ENCODE results near the gene ALPP. TPM values are rescaled to one million over a fixed set of nuclear protein-coding genes. Genes with fewer than 3 reads are reported as not detected.

Gene ALPP
- total and polyA plus RNA-seq, 4 experiments from 2014 or later: not detected

DNA sequence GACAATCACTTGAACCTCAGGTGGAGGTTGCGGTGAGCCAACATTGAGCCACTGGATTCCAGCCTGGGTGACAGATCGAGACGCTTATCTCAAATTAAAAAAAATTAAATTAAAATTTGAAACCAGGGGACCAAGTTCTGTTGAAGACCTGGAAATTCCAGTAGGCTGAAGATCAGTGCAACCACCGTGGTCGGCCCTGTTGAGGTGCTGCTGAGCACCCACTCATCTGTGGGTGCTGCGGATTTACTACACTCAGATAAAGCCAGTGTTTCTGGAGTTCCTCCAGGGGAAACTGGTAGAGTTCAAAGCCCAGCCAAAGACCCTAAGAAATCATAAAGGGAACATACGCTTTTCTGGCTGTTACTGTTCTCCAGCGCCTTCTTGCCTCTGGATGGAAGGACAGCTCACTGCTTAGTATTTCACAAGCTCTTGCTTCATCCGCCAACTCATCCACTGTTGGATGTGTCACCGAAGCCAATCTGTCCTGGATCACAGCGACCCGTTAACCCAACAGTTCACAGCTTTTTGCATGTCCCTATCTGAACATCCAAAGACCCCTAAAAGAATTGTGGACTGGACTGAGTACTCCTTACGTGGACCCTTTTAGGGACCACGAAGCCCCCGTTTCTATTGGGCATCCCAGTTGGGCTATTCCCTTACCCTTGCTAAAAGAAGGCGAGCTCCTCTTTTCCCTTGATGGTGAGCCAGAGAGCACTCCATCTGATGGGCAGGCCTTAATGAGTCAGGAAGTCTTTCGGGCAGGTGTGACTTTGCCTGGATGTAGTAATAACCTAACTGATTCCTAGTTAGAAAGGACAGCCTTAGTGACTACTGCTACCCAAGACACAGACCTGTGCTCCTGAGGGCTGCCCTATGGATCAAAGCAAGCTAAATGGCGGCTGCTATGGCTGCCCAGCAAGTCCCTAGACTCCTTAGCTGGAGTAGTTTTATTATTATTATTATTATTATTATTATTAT is 6.0 kb upstream of the ALPP start:
- H3K9me3 ChIP-seq (ENCODE audit: control insufficient read depth in 1 of 2, low read length in 2 of 2): no peaks in the 10 kb centered on the region
- Mint-ChIP-seq H3K9me3 (no peaks in the 10 kb centered on the region), H3K27me3 (no peaks in the 10 kb centered on the region), H3K36me3 (no peaks in the 10 kb centered on the region), H3K4me1 (no peaks in the 10 kb centered on the region), H3K4me3 (no peak overlapping the region), H3K27ac (no peak overlapping the region)
- H3K4me1 ChIP-seq (ENCODE audit: insufficient read depth, low read length): no peaks in the 10 kb centered on the region
- H3K36me3 ChIP-seq (ENCODE audit: insufficient read depth, low read length): no peaks in the 10 kb centered on the region
- no peaks in the 10 kb centered on the region for H3K27me3 ChIP-seq (ENCODE audit: insufficient read depth, low read length)
- ChIA-PET CTCF (ENCODE audit: partially characterized antibody) (no interaction called here), POLR2A (ENCODE audit: partially characterized antibody) (no interaction called here)
- intact Hi-C loops (cut with micrococcal nuclease): no loop called here
- no peak overlapping the region for H3K4me3 ChIP-seq (ENCODE audit: low read length in 2 of 2)
- H3K27ac ChIP-seq (ENCODE audit: low read depth, low read length): no peak overlapping the region
- no peak for DNase-seq

DNA sequence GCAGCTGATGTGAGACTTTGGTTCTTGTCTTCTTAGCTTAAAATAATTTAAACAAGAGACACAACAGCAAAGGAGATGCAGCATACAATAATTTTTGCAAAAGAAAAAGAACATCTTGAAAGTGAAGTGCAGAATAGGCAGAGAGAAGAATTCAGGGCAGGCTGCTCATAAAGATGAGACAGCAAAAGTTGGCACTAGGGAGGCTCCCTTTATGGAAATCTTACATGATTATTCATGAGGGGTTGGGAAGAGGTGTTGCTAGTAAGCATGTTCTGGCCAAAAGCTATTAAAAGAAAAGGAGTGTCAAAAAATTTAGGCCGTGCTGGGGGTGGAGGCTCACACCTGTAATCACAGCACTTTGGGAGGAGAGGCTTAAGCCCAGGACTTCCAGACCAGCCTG is 4.2 kb upstream of the ALPP start:
- H3K9me3 Mint-ChIP-seq: no peaks in the 10 kb centered on the region

DNA sequence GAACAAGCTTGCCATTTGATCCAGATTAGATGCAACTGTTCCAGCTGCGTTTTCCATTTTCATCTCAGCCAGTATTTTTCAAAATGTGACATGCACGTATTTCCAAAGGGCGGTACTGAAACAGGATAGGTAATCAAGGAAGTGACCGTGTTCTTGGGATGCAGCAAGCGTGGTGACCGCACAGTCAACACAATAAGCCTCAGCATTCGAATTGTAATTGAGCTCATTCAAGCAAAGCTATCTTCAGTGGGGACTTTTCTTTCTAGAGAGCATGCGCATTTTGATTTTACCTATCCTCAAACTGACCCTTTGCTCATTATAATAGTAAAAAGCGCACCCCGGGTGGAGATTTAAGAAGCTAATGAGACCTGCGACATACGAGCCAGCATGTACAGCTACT is 3.4 kb upstream of the ALPP start:
- no peak overlapping the region for H3K4me3 Mint-ChIP-seq
- intact Hi-C loops (cut with micrococcal nuclease): no loop called here
- Histone ChIP-seq H3K4me1 (ENCODE audit: insufficient read depth, low read length) (no peaks in the 10 kb centered on the region), H3K36me3 (ENCODE audit: insufficient read depth, low read length) (no peaks in the 10 kb centered on the region), H3K9me3 (ENCODE audit: control insufficient read depth in 1 of 2, low read length in 2 of 2) (no peaks in the 10 kb centered on the region), H3K4me3 (ENCODE audit: low read length in 2 of 2) (no peak overlapping the region), H3K27ac (ENCODE audit: low read depth, low read length) (no peak overlapping the region), H3K27me3 (ENCODE audit: insufficient read depth, low read length) (no peaks in the 10 kb centered on the region)
- H3K4me1 Mint-ChIP-seq: no peaks in the 10 kb centered on the region
- no peaks in the 10 kb centered on the region for H3K9me3 Mint-ChIP-seq
- H3K36me3 Mint-ChIP-seq: no peaks in the 10 kb centered on the region
- no peak for DNase-seq
- H3K27ac Mint-ChIP-seq: no peak overlapping the region
- POLR2A ChIA-PET (ENCODE audit: partially characterized antibody): no interaction called here
- CTCF ChIA-PET (ENCODE audit: partially characterized antibody): no interaction called here
- no peaks in the 10 kb centered on the region for H3K27me3 Mint-ChIP-seq

More for the DNA sequence above, 4.2 kb upstream of the ALPP start:
- Histone ChIP-seq H3K9me3 (ENCODE audit: control insufficient read depth in 1 of 2, low read length in 2 of 2) (no peaks in the 10 kb centered on the region), H3K4me1 (ENCODE audit: insufficient read depth, low read length) (no peaks in the 10 kb centered on the region), H3K27me3 (ENCODE audit: insufficient read depth, low read length) (no peaks in the 10 kb centered on the region), H3K27ac (ENCODE audit: low read depth, low read length) (no peak overlapping the region), H3K36me3 (ENCODE audit: insufficient read depth, low read length) (no peaks in the 10 kb centered on the region), H3K4me3 (ENCODE audit: low read length in 2 of 2) (no peak overlapping the region)
- Mint-ChIP-seq H3K4me3 (no peak overlapping the region), H3K4me1 (no peaks in the 10 kb centered on the region), H3K27ac (no peak overlapping the region), H3K36me3 (no peaks in the 10 kb centered on the region), H3K27me3 (no peaks in the 10 kb centered on the region)
- no peak for DNase-seq
- ChIA-PET POLR2A (ENCODE audit: partially characterized antibody) (no interaction called here), CTCF (ENCODE audit: partially characterized antibody) (no interaction called here)
- intact Hi-C loops (cut with micrococcal nuclease): no loop called here

DNA sequence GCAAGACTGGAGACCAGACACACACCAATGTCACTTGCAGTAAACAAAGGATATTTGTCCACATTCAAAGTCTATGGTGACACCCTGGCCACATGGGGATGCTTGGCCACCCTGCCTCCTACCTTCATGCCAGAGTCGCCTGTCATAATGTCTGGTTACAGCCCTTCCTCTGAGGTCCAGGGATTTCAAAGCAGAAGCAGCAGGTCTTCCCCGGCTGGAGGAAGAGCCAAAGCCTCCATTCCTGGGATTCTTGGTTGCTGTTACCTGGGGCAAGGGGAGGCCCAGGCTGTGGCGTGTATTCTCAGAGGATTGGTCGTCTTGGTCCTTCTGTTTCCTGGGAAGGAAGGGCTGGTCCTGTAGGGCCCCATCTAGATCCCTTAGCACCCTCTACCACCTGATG is 2.3 kb upstream of the ALPP start:
- Mint-ChIP-seq H3K9me3 (no peaks in the 10 kb centered on the region), H3K27me3 (no peaks in the 10 kb centered on the region), H3K27ac (no peak overlapping the region), H3K36me3 (no peaks in the 10 kb centered on the region), H3K4me3 (no peak overlapping the region), H3K4me1 (no peaks in the 10 kb centered on the region)
- H3K27ac ChIP-seq (ENCODE audit: low read depth, low read length): no peak overlapping the region
- H3K4me1 ChIP-seq (ENCODE audit: insufficient read depth, low read length): no peaks in the 10 kb centered on the region
- POLR2A ChIA-PET (ENCODE audit: partially characterized antibody): no interaction called here
- no peaks in the 10 kb centered on the region for H3K27me3 ChIP-seq (ENCODE audit: insufficient read depth, low read length)
- no peak for DNase-seq
- H3K36me3 ChIP-seq (ENCODE audit: insufficient read depth, low read length): no peaks in the 10 kb centered on the region
- no peaks in the 10 kb centered on the region for H3K9me3 ChIP-seq (ENCODE audit: control insufficient read depth in 1 of 2, low read length in 2 of 2)
- intact Hi-C loops (cut with micrococcal nuclease): no loop called here
- H3K4me3 ChIP-seq (ENCODE audit: low read length in 2 of 2): no peak overlapping the region
- CTCF ChIA-PET (ENCODE audit: partially characterized antibody): no interaction called here

DNA sequence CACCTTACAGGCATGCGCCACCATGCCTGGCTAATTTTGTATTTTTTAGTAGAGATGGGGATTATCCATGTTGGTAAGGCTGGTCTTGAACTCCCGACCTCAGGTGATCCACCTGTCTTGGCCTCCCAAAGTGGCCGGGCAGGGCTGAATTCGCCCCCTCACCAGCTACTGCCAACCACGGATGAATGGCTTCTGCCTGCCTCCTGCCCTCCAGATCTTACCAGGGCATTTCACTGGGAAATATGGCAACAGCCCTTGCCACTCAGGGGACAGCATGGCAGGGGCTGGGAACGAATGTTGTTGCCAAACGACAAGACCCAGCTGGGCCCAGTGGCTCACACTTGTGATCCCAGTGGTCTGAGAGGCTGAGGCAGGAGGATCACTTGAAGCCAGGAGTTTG is 1.8 kb upstream of the ALPP start:
- POLR2A ChIA-PET (ENCODE audit: partially characterized antibody): no interaction called here
- intact Hi-C loops (cut with micrococcal nuclease): no loop called here

GRCh38 chr2:232377319-232377718 is 1.2 kb upstream of the ALPP start:
- intact Hi-C loops (cut with micrococcal nuclease): no loop called here
- Mint-ChIP-seq H3K4me3 (no peak overlapping the region), H3K27me3 (peaks cover 0 to 6% of the 10 kb centered on the region in 2 donors), H3K36me3 (no peaks in the 10 kb centered on the region), H3K27ac (no peak overlapping the region), H3K9me3 (no peaks in the 10 kb centered on the region), H3K4me1 (no peaks in the 10 kb centered on the region)
- Histone ChIP-seq H3K4me1 (ENCODE audit: insufficient read depth, low read length) (no peaks in the 10 kb centered on the region), H3K36me3 (ENCODE audit: insufficient read depth, low read length) (no peaks in the 10 kb centered on the region), H3K4me3 (ENCODE audit: low read length in 2 of 2) (no peak overlapping the region), H3K27ac (ENCODE audit: low read depth, low read length) (no peak overlapping the region), H3K27me3 (ENCODE audit: insufficient read depth, low read length) (no peaks in the 10 kb centered on the region), H3K9me3 (ENCODE audit: control insufficient read depth in 1 of 2, low read length in 2 of 2) (no peaks in the 10 kb centered on the region)
- no peak for DNase-seq
- CTCF ChIA-PET (ENCODE audit: partially characterized antibody): no interaction called here
- POLR2A ChIA-PET (ENCODE audit: partially characterized antibody): no interaction called here

More for the DNA sequence above, 1.8 kb upstream of the ALPP start:
- no peaks in the 10 kb centered on the region for H3K4me1 Mint-ChIP-seq
- Histone ChIP-seq H3K27me3 (ENCODE audit: insufficient read depth, low read length) (no peaks in the 10 kb centered on the region), H3K36me3 (ENCODE audit: insufficient read depth, low read length) (no peaks in the 10 kb centered on the region), H3K9me3 (ENCODE audit: control insufficient read depth in 1 of 2, low read length in 2 of 2) (no peaks in the 10 kb centered on the region), H3K27ac (ENCODE audit: low read depth, low read length) (no peak overlapping the region), H3K4me3 (ENCODE audit: low read length in 2 of 2) (no peak overlapping the region), H3K4me1 (ENCODE audit: insufficient read depth, low read length) (no peaks in the 10 kb centered on the region)
- H3K27ac Mint-ChIP-seq: no peak overlapping the region
- CTCF ChIA-PET (ENCODE audit: partially characterized antibody): no interaction called here
- H3K4me3 Mint-ChIP-seq: no peak overlapping the region
- H3K9me3 Mint-ChIP-seq: no peaks in the 10 kb centered on the region
- H3K27me3 Mint-ChIP-seq: no peaks in the 10 kb centered on the region
- DNase-seq: no peak
- H3K36me3 Mint-ChIP-seq: no peaks in the 10 kb centered on the region

DNA sequence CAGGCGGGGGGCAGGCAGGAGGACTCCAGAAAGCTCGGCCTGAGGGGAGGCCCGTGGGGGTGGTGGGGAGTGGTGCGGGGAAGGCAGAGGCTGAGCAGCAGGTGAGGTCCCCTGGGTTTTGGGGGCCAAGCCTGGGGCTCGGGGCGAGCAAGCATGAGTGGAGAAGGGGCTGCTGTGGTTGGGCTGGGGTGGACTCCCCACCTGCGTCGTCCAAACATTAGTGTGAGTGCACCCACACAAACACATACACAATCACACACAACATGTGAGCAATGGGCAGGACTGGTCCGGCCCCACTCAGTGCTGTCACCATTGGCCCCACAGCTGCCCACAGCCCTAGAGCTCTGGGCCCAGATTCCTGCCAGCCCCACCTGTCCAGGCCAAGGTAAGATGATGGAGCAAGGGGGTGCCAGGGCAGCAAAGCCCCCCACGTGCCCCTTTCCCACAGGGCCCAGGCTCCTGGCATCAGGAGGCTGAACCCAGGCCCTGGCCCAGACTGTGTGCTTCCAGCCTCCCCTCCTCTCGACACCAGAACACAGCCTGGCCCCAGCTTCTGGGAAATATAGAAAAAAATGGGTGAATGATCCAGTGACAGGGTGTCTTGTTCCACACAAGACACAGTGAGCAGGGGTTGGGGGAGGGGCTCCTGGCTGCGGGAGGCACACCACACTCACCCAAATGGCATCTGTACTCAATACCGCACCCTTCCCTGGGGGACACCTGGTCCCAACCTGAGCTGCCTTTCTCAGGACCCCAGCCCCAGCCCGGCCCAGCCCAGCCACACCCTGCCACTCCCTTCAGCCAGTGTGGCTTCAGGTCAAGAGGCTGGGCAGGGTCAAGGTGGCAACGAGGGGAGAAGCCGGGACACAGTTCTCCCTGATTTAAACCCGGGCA is 463 bp upstream of the ALPP start:
- intact Hi-C loops (cut with micrococcal nuclease): no loop called here
- ChIA-PET POLR2A (ENCODE audit: partially characterized antibody) (interaction anchor here (1.5 kb wide), 1 partner anchor 28 kb away, joined by 4 read pairs; no protein-coding TSS in a partner anchor), CTCF (ENCODE audit: partially characterized antibody) (no interaction called here)
- H3K4me3 ChIP-seq (ENCODE audit: low read length in 2 of 2): no peak overlapping the region
- Mint-ChIP-seq H3K4me3 (no peak overlapping the region), H3K36me3 (no peaks in the 10 kb centered on the region), H3K27me3 (peaks cover 0 to 11% of the 10 kb centered on the region in 2 donors), H3K27ac (no peak overlapping the region), H3K4me1 (no peaks in the 10 kb centered on the region), H3K9me3 (no peaks in the 10 kb centered on the region)
- H3K9me3 ChIP-seq (ENCODE audit: control insufficient read depth in 1 of 2, low read length in 2 of 2): no peaks in the 10 kb centered on the region
- H3K27ac ChIP-seq (ENCODE audit: low read depth, low read length): no peak overlapping the region
- DNase-seq: no peak
- no peaks in the 10 kb centered on the region for H3K27me3 ChIP-seq (ENCODE audit: insufficient read depth, low read length)
- H3K4me1 ChIP-seq (ENCODE audit: insufficient read depth, low read length): no peaks in the 10 kb centered on the region
- no peaks in the 10 kb centered on the region for H3K36me3 ChIP-seq (ENCODE audit: insufficient read depth, low read length)

All from CD4-positive, alpha-beta memory T cell (primary cell).